Mesendoderm (in vitro differentiated cells): ENCODE data around the gene RAB6B.

Experiments used
- DNase-seq: peaks from one replicate; pipeline ENCODE4 v3.0.0; 2013
- H2AK5ac ChIP-seq: 2 replicates; pipeline ENCODE4 v1.6.1; 2013; ENCODE audit warnings: low read length, inconsistent platforms
- H2BK120ac ChIP-seq: 2 replicates; pipeline ENCODE4 v1.6.1; 2013; ENCODE audit warnings: low read depth, mild to moderate bottlenecking, low read length, moderate library complexity, mixed read lengths
- H2BK15ac ChIP-seq: replicated peaks from 2 replicates; pipeline ENCODE4 v1.6.1; 2013; ENCODE audit warnings: low read depth, mild to moderate bottlenecking, moderate library complexity
- H2BK5ac ChIP-seq: 2 replicates; pipeline ENCODE4 v1.6.1; 2013; ENCODE audit warnings: low read length, inconsistent platforms
- H3K18ac ChIP-seq: 2 replicates; pipeline ENCODE4 v1.6.1; 2013; ENCODE audit warnings: mild to moderate bottlenecking, low read length, mixed read lengths
- H3K23ac ChIP-seq: one replicate; pipeline ENCODE4 v1.6.1; 2013; ENCODE audit warnings: low read length
- H3K27ac ChIP-seq: 2 replicates; pipeline ENCODE4 v1.5.1; 2013; ENCODE audit warnings: low read depth, mild to moderate bottlenecking, inconsistent platforms, low read length, moderate library complexity
- H3K27me3 ChIP-seq: 2 replicates; pipeline ENCODE4 v1.6.1; 2013; ENCODE audit warnings: low read length, control low read depth, mild to moderate bottlenecking, inconsistent platforms; ENCODE audit not compliant: insufficient read depth, poor library complexity
- H3K36me3 ChIP-seq: 2 replicates; pipeline ENCODE4 v1.6.1; 2013; ENCODE audit warnings: low read length, inconsistent platforms; ENCODE audit not compliant: control insufficient read depth, insufficient read depth
- H3K4ac ChIP-seq: one replicate; pipeline ENCODE4 v1.6.1; 2013; ENCODE audit warnings: low read depth, mild to moderate bottlenecking, low read length, moderate library complexity
- H3K4me1 ChIP-seq: 2 replicates; pipeline ENCODE4 v1.6.1; 2013; ENCODE audit warnings: low read depth, low read length, inconsistent platforms; ENCODE audit not compliant: control insufficient read depth
- H3K4me2 ChIP-seq: 2 replicates; pipeline ENCODE4 v1.6.1; 2013; ENCODE audit warnings: low read length
- H3K4me3 ChIP-seq: 2 replicates; pipeline ENCODE4 v1.5.1; 2013; ENCODE audit warnings: mild to moderate bottlenecking, low read length
- H3K56ac ChIP-seq: one replicate; pipeline ENCODE4 v1.6.1; 2013; ENCODE audit warnings: low read length
- H3K79me1 ChIP-seq: 2 replicates; pipeline ENCODE4 v1.6.1; 2013; ENCODE audit warnings: low read length, inconsistent platforms
- H3K79me2 ChIP-seq: 2 replicates; pipeline ENCODE4 v1.6.1; 2013; ENCODE audit warnings: mild to moderate bottlenecking, low read length; ENCODE audit not compliant: control insufficient read depth, insufficient read depth
- H3K9ac ChIP-seq: 2 replicates; pipeline ENCODE4 v1.6.1; 2013; ENCODE audit warnings: low read length, inconsistent platforms
- H4K5ac ChIP-seq: one replicate; pipeline ENCODE4 v1.6.1; 2013; ENCODE audit warnings: low read length
- H4K8ac ChIP-seq: one replicate; pipeline ENCODE4 v1.6.1; 2013; ENCODE audit warnings: low read depth, mild to moderate bottlenecking, control low read depth, low read length, moderate library complexity
- WGBS: extraction: QIAGEN DNeasy Blood & Tissue Kit; methylation state at CpG from one replicate; pipeline ENCODE4 v1.1.7; 2013; ENCODE audit warnings: low lambda C conversion rate, missing lambda C conversion rate; ENCODE audit not compliant: insufficient coverage; ENCODE audit errors: extremely low coverage; 5-methylcytosine and 5-hydroxymethylcytosine counted together

Gene RAB6B

GRCh38 chr3:133776794-133777438, 118.8 kb downstream of the RAB6B start:
- no peak for DNase-seq
- no CpG with 5 or more reads among the region's 7 CpGs for WGBS
- no peak overlapping the region for H3K18ac ChIP-seq

GRCh38 chr3:133775835-133776234, 119.8 kb downstream of the RAB6B start:
- H3K23ac ChIP-seq = no peak overlapping the region
- H4K5ac ChIP-seq = no peak overlapping the region
- H3K18ac ChIP-seq = no peak overlapping the region
- H3K27ac ChIP-seq = no peak overlapping the region
- H2BK120ac ChIP-seq = no peak overlapping the region
- H2AK5ac ChIP-seq = no peak overlapping the region
- H2BK5ac ChIP-seq = no peak overlapping the region
- no peaks in the 10 kb centered on the region for H3K79me2 ChIP-seq
- H2BK15ac ChIP-seq = no peak overlapping the region
- no peaks in the 10 kb centered on the region for H3K36me3 ChIP-seq
- no peak for DNase-seq
- H3K4me3 ChIP-seq = no peak overlapping the region
- H3K4me1 ChIP-seq = no peaks in the 10 kb centered on the region
- H3K4me2 ChIP-seq = no peak overlapping the region
- no peaks in the 10 kb centered on the region for H3K27me3 ChIP-seq
- H3K79me1 ChIP-seq = no peaks in the 10 kb centered on the region
- H4K8ac ChIP-seq = no peak overlapping the region
- H3K56ac ChIP-seq = no peak overlapping the region
- WGBS = no CpG with 5 or more reads among the region's 5 CpGs
- H3K9ac ChIP-seq = no peak overlapping the region
- H3K4ac ChIP-seq = no peak overlapping the region

More at GRCh38 chr3:133776794-133777438, 118.8 kb downstream of the RAB6B start:
- no peak overlapping the region for H2BK120ac ChIP-seq
- H2BK5ac ChIP-seq = no peak overlapping the region
- no peaks in the 10 kb centered on the region for H3K27me3 ChIP-seq
- no peak overlapping the region for H4K8ac ChIP-seq
- no peak overlapping the region for H3K9ac ChIP-seq
- no peak overlapping the region for H3K23ac ChIP-seq
- no peak overlapping the region for H3K27ac ChIP-seq
- no peaks in the 10 kb centered on the region for H3K4me1 ChIP-seq
- H2AK5ac ChIP-seq = no peak overlapping the region
- no peaks in the 10 kb centered on the region for H3K79me2 ChIP-seq
- no peaks in the 10 kb centered on the region for H3K79me1 ChIP-seq
- no peaks in the 10 kb centered on the region for H3K36me3 ChIP-seq
- H2BK15ac ChIP-seq = no peak overlapping the region
- H3K4me2 ChIP-seq = no peak overlapping the region
- no peak overlapping the region for H3K56ac ChIP-seq
- no peak overlapping the region for H3K4ac ChIP-seq
- H4K5ac ChIP-seq = no peak overlapping the region
- no peak overlapping the region for H3K4me3 ChIP-seq

- Histone ChIP-seq H4K5ac (no peak overlapping the region), H3K79me1 (no peaks in the 10 kb centered on the region), H3K4ac (no peak overlapping the region), H4K8ac (no peak overlapping the region), H3K79me2 (no peaks in the 10 kb centered on the region), H3K27ac (no peak overlapping the region), H3K9ac (no peak overlapping the region), H3K23ac (no peak overlapping the region), H2BK5ac (no peak overlapping the region), H3K56ac (no peak overlapping the region), H3K18ac (no peak overlapping the region), H3K4me1 (no peaks in the 10 kb centered on the region), H2BK15ac (no peak overlapping the region), H3K27me3 (no peaks in the 10 kb centered on the region), H3K36me3 (no peaks in the 10 kb centered on the region), H3K4me2 (no peak overlapping the region), H2AK5ac (no peak overlapping the region), H3K4me3 (no peak overlapping the region), H2BK120ac (no peak overlapping the region)
- WGBS = no CpG with 5 or more reads among the region's 9 CpGs
- no peak for DNase-seq
Measured at GRCh38 chr3:133775309-133775708, 120.4 kb downstream of the RAB6B start.
